K562 (cell line): ENCODE results near the gene SCAMP5. TPM values are rescaled to one million over a fixed set of nuclear protein-coding genes. Genes with fewer than 3 reads are reported as not detected.
A peak's percentile ranks its signal among the peaks of the same experiment; 100 is the strongest.

Experiments used
- CEBPG ChIP-seq, 3 experiments: fragments of 200-800 bp in 1 of 3; sonication (Bioruptor generic) in 1 of 3; sonication (generic) in 1 of 3; formaldehyde crosslinking in 1 of 3; IDR thresholded peaks in 2 of 3; conservative IDR thresholded peaks in 1 of 3; 2 replicates each; pipeline versions ENCODE4 v1.6.1 to v1.8.0; 2016 to 2022; ENCODE audit warnings: missing compliant biosample characterization in 2 of 3, missing genetic modification characterization in 2 of 3, mild to moderate bottlenecking in 1 of 3, missing genetic modification reagents in 1 of 3
- ESRRB ChIP-seq: fragments of 250-450 bp; sonication (Bioruptor Pico); IDR thresholded peaks from 2 replicates; pipeline ENCODE4 v1.5.0; 2020; ENCODE audit warnings: mild to moderate bottlenecking, moderate library complexity, borderline replicate concordance
- HDAC6 ChIP-seq: IDR thresholded peaks from 2 replicates; pipeline ENCODE4 v1.6.1; 2012; ENCODE audit warnings: low read depth, mild to moderate bottlenecking, control low read depth, inconsistent platforms, low read length, moderate library complexity
- HMG20A ChIP-seq: fragments of 450-650 bp; formaldehyde crosslinking; conservative IDR thresholded peaks from 2 replicates; pipeline ENCODE4 v1.4.0; 2020; ENCODE audit warnings: mild to moderate bottlenecking, mixed read lengths
- NCOA2 ChIP-seq, 2 experiments: fragments of 450-650 bp; IDR thresholded peaks; 2 replicates each; pipeline ENCODE4 v1.6.1; 2018; ENCODE audit warnings: mild to moderate bottlenecking in 2 of 2, moderate library complexity in 1 of 2; ENCODE audit not compliant: partially characterized antibody in 2 of 2
- RNF2 ChIP-seq: sonication (generic); IDR thresholded peaks from 2 replicates; pipeline ENCODE4 v1.6.1; 2016
- SIN3A ChIP-seq, 2 experiments: fragments of 150-350 bp in 1 of 2; IDR thresholded peaks; 2 replicates each; pipeline ENCODE4 v1.6.1; 2011 to 2016; ENCODE audit warnings: borderline replicate concordance in 2 of 2, low read depth in 2 of 2, low read length in 2 of 2, mild to moderate bottlenecking in 2 of 2, moderate library complexity in 2 of 2; ENCODE audit not compliant: control insufficient read depth in 1 of 2
- SNRNP70 ChIP-seq: fragments of 200-400 bp; formaldehyde crosslinking; optimal IDR thresholded peaks from 2 replicates; pipeline ENCODE3; 2017; ENCODE audit warnings: low read depth, low read length
- TFAM ChIP-seq: fragments of 250-450 bp; sonication (Bioruptor Pico); conservative IDR thresholded peaks from 2 replicates; pipeline ENCODE4 v1.5.0; 2021; ENCODE audit warnings: mild to moderate bottlenecking, moderate library complexity
- ZKSCAN8 ChIP-seq: fragments of 200-800 bp; sonication (Bioruptor generic); IDR thresholded peaks from 2 replicates; pipeline ENCODE4 v1.6.1; 2016; ENCODE audit warnings: missing genetic modification characterization, missing compliant biosample characterization
- ZNF668 ChIP-seq: fragments of 250-450 bp; sonication (Bioruptor Pico); IDR thresholded peaks from 2 replicates; pipeline ENCODE4 v1.8.0; 2022; ENCODE audit warnings: mild to moderate bottlenecking, inconsistent platforms
- ZNF707 ChIP-seq: fragments of 250-450 bp; sonication (Bioruptor Pico); conservative IDR thresholded peaks from 2 replicates; pipeline ENCODE4 v1.8.0; 2022; ENCODE audit warnings: inconsistent platforms, mild to moderate bottlenecking, moderate library complexity
- polyA plus RNA-seq, 8 experiments: library from polyadenylated mRNA; depleted of rRNA in 4 of 8; stranded (reverse) in 5 of 8; unstranded in 3 of 8; fragments of >200 nt; fragmentation: Nextera tagmentation in 2 of 8; fragmentation: Illumina TruSeq in 1 of 8; extraction: Ambion mirVana in 2 of 8; extraction: Trizol in 1 of 8; gene quantifications; 2 replicates each; pipeline versions ENCODE4 v1.2.1 to v1.2.3, GENCODE V29; 2011 to 2014; ENCODE audit warnings: inconsistent platforms in 1 of 8, missing spikeins in 1 of 8
- total RNA-seq, 7 experiments: library from RNA; depleted of rRNA in 6 of 7; stranded (reverse); fragments of >200 nt in 6 of 7; fragmentation: Illumina TruSeq in 2 of 7; extraction: Trizol in 2 of 7; gene quantifications; 2 replicates each; pipeline versions ENCODE4 v1.2.1 to v1.2.3, GENCODE V29; 2011 to 2021; ENCODE audit warnings: low replicate concordance in 1 of 7
- TF ChIP-seq, protein P1 (sequence below): sonication (generic); IDR thresholded peaks from 2 replicates; pipeline ENCODE4 v1.6.1; 2016
- TF ChIP-seq, protein P2 (sequence below), 2 experiments: fragments of 450-650 bp; IDR thresholded peaks; 2 replicates each; pipeline ENCODE4 v1.6.1; 2016; ENCODE audit warnings: mild to moderate bottlenecking in 2 of 2, borderline replicate concordance in 1 of 2, low read depth in 1 of 2, moderate library complexity in 1 of 2
- TF ChIP-seq, protein P3 (sequence below): IDR thresholded peaks from 2 replicates; pipeline ENCODE4 v1.6.1; 2012; ENCODE audit warnings: low read depth, low read length, improper control_type of control experiment, borderline replicate concordance

SCAMP5 gene
- total and polyA plus RNA-seq, 9 of the 15 experiments (the other 6 are each of a cell fraction or from before 2014, with no cell fraction given), result 0.09 to 0.29 (median 0.19) TPM; not detected in 5

DNA sequence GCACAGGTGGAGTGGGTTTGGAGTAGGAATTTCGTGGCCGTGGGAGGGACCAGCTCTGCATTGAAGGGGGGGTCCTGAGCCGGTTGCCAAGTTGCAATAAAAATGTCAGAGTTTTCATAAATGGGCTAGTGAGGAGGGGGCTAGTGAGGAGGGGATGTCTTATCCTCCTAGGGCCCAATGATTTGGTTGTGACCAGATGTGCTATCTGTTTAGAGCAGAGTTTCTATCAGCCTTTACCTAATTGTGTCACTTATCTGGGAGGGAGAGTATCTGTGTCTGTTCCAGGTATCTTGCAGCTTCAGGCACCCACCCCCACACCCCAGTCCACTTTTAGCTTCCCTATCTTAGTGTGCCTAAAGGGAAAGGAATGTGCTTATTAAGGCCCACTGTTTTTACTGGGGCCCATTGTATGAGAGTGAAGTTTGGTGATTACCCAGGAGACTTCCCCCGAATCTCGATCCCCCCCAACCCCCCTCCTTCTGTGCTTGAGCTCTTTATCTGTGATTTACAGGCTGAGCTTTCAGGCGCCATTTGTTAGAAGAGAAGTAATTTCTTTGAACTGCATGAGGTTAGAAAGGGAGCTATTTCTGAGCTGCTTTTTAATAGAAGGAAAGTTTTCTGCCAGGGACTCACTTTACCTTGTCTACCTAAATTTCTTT lies 70.6 kb downstream of the SCAMP5 start (continued):
- TF ChIP-seq, protein P1, sequence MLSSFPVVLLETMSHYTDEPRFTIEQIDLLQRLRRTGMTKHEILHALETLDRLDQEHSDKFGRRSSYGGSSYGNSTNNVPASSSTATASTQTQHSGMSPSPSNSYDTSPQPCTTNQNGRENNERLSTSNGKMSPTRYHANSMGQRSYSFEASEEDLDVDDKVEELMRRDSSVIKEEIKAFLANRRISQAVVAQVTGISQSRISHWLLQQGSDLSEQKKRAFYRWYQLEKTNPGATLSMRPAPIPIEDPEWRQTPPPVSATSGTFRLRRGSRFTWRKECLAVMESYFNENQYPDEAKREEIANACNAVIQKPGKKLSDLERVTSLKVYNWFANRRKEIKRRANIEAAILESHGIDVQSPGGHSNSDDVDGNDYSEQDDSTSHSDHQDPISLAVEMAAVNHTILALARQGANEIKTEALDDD, result peak; percentile 67
- TF ChIP-seq RNF2 (peak; percentile 93), ESRRB (CRISPR knock-in tag) (no peak; the same call in 1 of the 2 replicates), SIN3A (IDR thresholded peaks at IDR 0.05; ENCODE audit: borderline replicate concordance in 2 of 2, control insufficient read depth in 1 of 2, low read depth in 2 of 2, low read length in 2 of 2) (no peak), ZNF668 (CRISPR knock-in tag) (peak; percentile 85; the same call in 1 of the 2 replicates), SNRNP70 (no peak), CEBPG (CRISPR knock-in tag; IDR thresholded peaks at IDR 0.05) (no peak), CEBPG (tag; conservative IDR thresholded peaks at IDR 0.05 in 1 of 2, IDR thresholded peaks at IDR 0.05 in 1 of 2) (0 out of 4 replicates have a peak, but pooled peaks of 1 of the 2 experiments have one; percentile 26), HMG20A (CRISPR knock-in tag) (peak; percentile 81), NCOA2 (IDR thresholded peaks at IDR 0.05; ENCODE audit: partially characterized antibody in 2 of 2) (peak; percentile 92 to 93), HDAC6 (no peak), TFAM (no peak), ZNF707 (CRISPR knock-in tag) (no peak), ZKSCAN8 (CRISPR knock-in tag) (peak; percentile 95)
- TF ChIP-seq, protein P2, sequence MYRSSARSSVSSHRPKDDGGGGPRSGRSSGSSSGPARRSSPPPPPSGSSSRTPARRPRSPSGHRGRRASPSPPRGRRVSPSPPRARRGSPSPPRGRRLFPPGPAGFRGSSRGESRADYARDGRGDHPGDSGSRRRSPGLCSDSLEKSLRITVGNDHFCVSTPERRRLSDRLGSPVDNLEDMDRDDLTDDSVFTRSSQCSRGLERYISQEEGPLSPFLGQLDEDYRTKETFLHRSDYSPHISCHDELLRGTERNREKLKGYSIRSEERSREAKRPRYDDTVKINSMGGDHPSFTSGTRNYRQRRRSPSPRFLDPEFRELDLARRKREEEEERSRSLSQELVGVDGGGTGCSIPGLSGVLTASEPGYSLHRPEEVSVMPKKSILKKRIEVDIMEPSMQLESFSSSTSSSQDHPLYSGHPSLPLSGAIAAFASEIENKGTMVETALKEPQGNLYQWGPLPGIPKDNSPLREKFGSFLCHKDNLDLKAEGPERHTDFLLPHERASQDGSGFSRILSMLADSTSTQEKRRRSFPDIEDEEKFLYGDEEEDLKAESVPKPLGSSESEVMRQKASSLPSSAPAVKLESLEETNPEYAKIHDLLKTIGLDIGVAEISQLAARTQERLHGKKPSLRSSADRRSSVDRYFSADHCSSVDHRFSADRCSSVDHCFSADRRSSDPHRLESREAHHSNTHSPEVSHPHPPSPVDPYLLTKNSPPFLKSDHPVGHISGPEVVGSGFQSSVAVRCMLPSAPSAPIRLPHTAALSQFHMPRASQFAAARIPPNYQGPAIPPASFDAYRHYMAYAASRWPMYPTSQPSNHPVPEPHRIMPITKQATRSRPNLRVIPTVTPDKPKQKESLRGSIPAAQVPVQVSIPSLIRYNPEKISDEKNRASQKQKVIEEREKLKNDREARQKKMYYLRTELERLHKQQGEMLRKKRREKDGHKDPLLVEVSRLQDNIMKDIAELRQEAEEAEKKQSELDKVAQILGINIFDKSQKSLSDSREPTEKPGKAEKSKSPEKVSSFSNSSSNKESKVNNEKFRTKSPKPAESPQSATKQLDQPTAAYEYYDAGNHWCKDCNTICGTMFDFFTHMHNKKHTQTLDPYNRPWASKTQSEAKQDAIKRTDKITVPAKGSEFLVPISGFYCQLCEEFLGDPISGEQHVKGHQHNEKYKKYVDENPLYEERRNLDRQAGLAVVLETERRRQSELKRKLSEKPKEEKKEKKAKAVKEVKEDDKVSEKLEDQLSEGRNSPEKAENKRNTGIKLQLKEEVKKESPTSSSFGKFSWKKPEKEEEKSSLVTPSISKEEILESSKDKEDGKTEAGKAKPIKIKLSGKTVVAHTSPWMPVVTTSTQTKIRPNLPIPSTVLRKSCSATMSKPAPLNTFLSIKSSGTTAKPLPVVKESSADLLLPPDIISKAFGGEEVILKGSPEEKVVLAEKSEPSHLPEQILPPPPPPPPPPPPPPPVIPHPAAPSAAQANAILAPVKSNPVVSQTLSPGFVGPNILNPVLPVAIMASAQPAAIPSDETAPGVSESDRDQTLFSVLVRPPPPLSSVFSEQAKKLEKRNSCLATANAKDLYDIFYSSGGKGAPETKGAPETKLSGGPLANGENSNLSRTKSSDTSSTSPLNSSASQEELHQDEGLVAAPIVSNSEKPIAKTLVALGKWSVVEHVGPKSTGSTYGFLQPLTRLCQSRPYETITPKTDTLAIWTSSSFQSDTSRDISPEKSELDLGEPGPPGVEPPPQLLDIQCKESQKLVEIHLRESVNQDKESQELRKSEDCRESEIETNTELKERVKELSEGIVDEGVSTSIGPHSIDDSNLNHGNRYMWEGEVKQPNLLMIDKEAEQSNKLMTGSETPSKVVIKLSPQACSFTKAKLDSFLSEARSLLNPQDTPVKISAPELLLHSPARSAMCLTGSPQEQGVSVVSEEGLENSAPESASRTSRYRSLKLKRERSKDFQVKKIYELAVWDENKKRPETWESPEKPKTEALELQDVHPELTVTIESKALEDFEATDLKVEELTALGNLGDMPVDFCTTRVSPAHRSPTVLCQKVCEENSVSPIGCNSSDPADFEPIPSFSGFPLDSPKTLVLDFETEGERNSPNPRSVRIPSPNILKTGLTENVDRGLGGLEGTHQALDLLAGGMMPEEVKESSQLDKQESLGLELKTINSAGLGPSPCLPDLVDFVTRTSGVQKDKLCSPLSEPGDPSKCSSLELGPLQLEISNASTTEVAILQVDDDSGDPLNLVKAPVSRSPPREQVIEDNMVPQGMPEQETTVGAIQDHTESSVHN (IDR thresholded peaks at IDR 0.05; ENCODE audit: borderline replicate concordance in 1 of 2, low read depth in 1 of 2), result peak; percentile 18 to 88; a peak in 2 of 4 replicates
- TF ChIP-seq, protein P3, sequence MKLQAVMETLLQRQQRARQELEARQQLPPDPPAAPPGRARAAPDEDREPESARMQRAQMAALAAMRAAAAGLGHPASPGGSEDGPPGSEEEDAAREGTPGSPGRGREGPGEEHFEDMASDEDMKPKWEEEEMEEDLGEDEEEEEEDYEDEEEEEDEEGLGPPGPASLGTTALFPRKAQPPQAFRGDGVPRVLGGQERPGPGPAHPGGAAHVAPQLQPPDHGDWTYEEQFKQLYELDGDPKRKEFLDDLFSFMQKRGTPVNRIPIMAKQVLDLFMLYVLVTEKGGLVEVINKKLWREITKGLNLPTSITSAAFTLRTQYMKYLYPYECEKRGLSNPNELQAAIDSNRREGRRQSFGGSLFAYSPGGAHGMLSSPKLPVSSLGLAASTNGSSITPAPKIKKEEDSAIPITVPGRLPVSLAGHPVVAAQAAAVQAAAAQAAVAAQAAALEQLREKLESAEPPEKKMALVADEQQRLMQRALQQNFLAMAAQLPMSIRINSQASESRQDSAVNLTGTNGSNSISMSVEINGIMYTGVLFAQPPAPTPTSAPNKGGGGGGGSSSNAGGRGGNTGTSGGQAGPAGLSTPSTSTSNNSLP, result peak; percentile 85; the same call in 1 of the 2 replicates
